ENCODE data around the gene HOATZ. TPM values are rescaled to one million over a fixed set of nuclear protein-coding genes. Genes with fewer than 3 reads are reported as not detected.

HOATZ gene
- polyA plus RNA-seq, 1 of the 3 experiments (the other 2 are of a cell fraction), result 4.9 TPM

DNA sequence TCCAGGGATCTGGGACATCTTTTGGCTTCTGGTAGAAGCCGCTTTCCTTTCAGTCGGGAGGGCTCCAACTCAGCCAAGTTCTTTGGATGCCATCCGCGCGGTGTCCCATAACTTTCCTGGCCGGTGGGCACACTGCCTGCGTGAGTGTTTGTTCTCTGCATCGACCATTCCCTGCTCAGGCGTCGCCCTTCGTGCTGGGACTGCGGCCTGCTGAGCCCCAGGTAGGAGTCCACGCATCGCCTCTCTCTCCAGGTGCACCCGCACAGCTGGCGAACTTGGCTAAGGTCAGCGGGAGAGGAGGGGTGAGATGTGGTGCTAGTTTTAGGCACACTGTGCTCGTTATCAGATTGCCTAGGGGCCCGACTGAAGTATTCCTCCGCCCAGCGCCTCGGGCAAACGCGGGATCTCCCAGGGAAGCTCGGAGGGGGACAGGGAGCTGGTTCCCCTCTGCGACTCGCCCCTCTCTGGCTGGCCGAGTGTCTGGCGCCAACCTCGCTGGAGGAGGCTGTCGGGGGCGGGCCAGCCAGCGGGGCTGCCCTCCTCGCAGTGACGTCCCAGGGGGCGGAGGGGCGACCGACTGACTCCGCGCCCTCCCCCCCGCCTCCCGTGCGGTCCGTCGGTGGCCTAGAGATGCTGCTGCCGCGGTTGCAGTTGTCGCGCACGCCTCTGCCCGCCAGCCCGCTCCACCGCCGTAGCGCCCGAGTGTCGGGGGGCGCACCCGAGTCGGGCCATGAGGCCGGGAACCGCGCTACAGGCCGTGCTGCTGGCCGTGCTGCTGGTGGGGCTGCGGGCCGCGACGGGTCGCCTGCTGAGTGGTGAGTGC, 25.7 kb downstream of the HOATZ start, which contains the start of gene LAYN:
Gene LAYN, plus strand, starts transcription at position 607 of the 823 bp plus-strand sequence. Its CDS starts 124 bp downstream, at position 731.
- TF ChIP-seq, protein P1, sequence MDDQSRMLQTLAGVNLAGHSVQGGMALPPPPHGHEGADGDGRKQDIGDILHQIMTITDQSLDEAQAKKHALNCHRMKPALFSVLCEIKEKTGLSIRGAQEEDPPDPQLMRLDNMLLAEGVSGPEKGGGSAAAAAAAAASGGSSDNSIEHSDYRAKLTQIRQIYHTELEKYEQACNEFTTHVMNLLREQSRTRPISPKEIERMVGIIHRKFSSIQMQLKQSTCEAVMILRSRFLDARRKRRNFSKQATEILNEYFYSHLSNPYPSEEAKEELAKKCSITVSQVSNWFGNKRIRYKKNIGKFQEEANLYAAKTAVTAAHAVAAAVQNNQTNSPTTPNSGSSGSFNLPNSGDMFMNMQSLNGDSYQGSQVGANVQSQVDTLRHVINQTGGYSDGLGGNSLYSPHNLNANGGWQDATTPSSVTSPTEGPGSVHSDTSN (IDR thresholded peaks at IDR 0.05), result peak; percentile 20; the same call in 1 of the 2 replicates
- TF ChIP-seq SMC3 (IDR thresholded peaks at IDR 0.05; ENCODE audit: low read depth, low read length), result no peak
- no peak for TF ChIP-seq JUND (IDR thresholded peaks at IDR 0.05)
- peak; percentile 32 for TF ChIP-seq POLR2AphosphoS5 (IDR thresholded peaks at IDR 0.05; ENCODE audit: low read depth, low read length)
- TF ChIP-seq TAF1 (IDR thresholded peaks at IDR 0.05; ENCODE audit: borderline replicate concordance, low read depth, low read length), result peak; percentile 88; the same call in 1 of the 2 replicates
- TF ChIP-seq RFX5 (IDR thresholded peaks at IDR 0.05; ENCODE audit: low read length), result no peak
- no peak for TF ChIP-seq GABPA (IDR thresholded peaks at IDR 0.05; ENCODE audit: low read depth)
- TF ChIP-seq RAD21 (IDR thresholded peaks at IDR 0.05; ENCODE audit: low read length), result no peak
- no peak for TF ChIP-seq CHD2 (IDR thresholded peaks at IDR 0.05; ENCODE audit: low read length, partially characterized antibody)
- no peak for TF ChIP-seq TEAD4 (IDR thresholded peaks at IDR 0.05; ENCODE audit: borderline replicate concordance, insufficient read depth)
- TF ChIP-seq FOXM1 (IDR thresholded peaks at IDR 0.05; ENCODE audit: low read depth), result no peak
- no peak for TF ChIP-seq RCOR1 (IDR thresholded peaks at IDR 0.05; ENCODE audit: low read length)
- no peak for TF ChIP-seq EZH2phosphoT487 (IDR thresholded peaks at IDR 0.05; ENCODE audit: borderline replicate concordance, low read depth)
- TF ChIP-seq, protein P2, sequence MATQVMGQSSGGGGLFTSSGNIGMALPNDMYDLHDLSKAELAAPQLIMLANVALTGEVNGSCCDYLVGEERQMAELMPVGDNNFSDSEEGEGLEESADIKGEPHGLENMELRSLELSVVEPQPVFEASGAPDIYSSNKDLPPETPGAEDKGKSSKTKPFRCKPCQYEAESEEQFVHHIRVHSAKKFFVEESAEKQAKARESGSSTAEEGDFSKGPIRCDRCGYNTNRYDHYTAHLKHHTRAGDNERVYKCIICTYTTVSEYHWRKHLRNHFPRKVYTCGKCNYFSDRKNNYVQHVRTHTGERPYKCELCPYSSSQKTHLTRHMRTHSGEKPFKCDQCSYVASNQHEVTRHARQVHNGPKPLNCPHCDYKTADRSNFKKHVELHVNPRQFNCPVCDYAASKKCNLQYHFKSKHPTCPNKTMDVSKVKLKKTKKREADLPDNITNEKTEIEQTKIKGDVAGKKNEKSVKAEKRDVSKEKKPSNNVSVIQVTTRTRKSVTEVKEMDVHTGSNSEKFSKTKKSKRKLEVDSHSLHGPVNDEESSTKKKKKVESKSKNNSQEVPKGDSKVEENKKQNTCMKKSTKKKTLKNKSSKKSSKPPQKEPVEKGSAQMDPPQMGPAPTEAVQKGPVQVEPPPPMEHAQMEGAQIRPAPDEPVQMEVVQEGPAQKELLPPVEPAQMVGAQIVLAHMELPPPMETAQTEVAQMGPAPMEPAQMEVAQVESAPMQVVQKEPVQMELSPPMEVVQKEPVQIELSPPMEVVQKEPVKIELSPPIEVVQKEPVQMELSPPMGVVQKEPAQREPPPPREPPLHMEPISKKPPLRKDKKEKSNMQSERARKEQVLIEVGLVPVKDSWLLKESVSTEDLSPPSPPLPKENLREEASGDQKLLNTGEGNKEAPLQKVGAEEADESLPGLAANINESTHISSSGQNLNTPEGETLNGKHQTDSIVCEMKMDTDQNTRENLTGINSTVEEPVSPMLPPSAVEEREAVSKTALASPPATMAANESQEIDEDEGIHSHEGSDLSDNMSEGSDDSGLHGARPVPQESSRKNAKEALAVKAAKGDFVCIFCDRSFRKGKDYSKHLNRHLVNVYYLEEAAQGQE (IDR thresholded peaks at IDR 0.05; ENCODE audit: low read depth, low read length), result peak; percentile 18; the same call in 1 of the 2 replicates
- TF ChIP-seq TCF12 (IDR thresholded peaks at IDR 0.05), result no peak; the same call in 1 of the 2 replicates
- TF ChIP-seq FOSL2 (IDR thresholded peaks at IDR 0.05; ENCODE audit: borderline replicate concordance, low read depth), result no peak
- TF ChIP-seq NFIC (IDR thresholded peaks at IDR 0.05; ENCODE audit: borderline replicate concordance), result no peak
- TF ChIP-seq ZBTB33 (IDR thresholded peaks at IDR 0.05; ENCODE audit: borderline replicate concordance, low read depth), result no peak
- TF ChIP-seq GATA2 (CRISPR knock-in tag; IDR thresholded peaks at IDR 0.05), result no peak
- no peak for TF ChIP-seq RXRA (IDR thresholded peaks at IDR 0.05; ENCODE audit: borderline replicate concordance, low read depth)
- TF ChIP-seq EP300 (IDR thresholded peaks at IDR 0.05; ENCODE audit: borderline replicate concordance in 1 of 2, low read depth in 1 of 2, low read length in 1 of 2), result no peak

More for the DNA sequence above, 25.7 kb downstream of the HOATZ start, which contains the start of gene LAYN:
- CTCF ChIA-PET, result interaction anchor here (0.9 to 2.1 kb wide), 6 partner anchors 20 to 86 kb away, joined by 3 to 6 read pairs (median 3); no protein-coding TSS in a partner anchor
- Histone ChIP-seq H3K9me2 (no peaks in the 10 kb centered on the region), H3K4me3 (ENCODE audit: low read depth in 2 of 2, low read length in 1 of 2) (peak within 1 kb of the TSS; percentile 80 to 82), H3K4me2 (peak within 1 kb of the TSS; percentile 94), H3K9ac (peak within 1 kb of the TSS; percentile 98), H3K4me1 (ENCODE audit: control insufficient read depth in 1 of 2, insufficient read depth in 2 of 2, low read depth in 1 of 2, low read length in 1 of 2) (peaks cover 12 to 34% of the 10 kb centered on the region in 2 experiments; a peak in 3 of 4 replicates), H3K9me3 (no peaks in the 10 kb centered on the region), H3K27ac (ENCODE audit: low read depth in 2 of 2, low read length in 1 of 2) (peak within 1 kb of the TSS; percentile 81 to 95), H3K27me3 (ENCODE audit: insufficient read depth) (no peaks in the 10 kb centered on the region), H3K36me3 (replicated peaks in 1 of 2; ENCODE audit: control insufficient read depth in 1 of 2, insufficient read depth in 2 of 2, low read length in 1 of 2) (peaks cover 25 to 35% of the 10 kb centered on the region in 2 experiments), H3F3A (replicated peaks; ENCODE audit: insufficient read depth) (peaks cover 11% of the 10 kb centered on the region), H4K20me1 (ENCODE audit: insufficient read depth) (peaks cover 12% of the 10 kb centered on the region), H3K79me2 (ENCODE audit: insufficient read depth) (peaks cover 62% of the 10 kb centered on the region), H2AFZ (ENCODE audit: low read depth) (peak within 1 kb of the TSS; percentile 57)
- 42% methylated on average over 35 of the region's 70 CpGs for WGBS (ENCODE audit: low lambda C conversion rate)
- peak; percentile 86 for DNase-seq
- POLR2A ChIA-PET, result no interaction called here

Measured in SK-N-SH (cell line).